ENCODE results near the gene HGS.

HGS gene

GRCh38 chr17:81710514-81711308 lies 26.9 kb downstream of the HGS start:
- H3K4me3 ChIP-seq (ENCODE audit: low read length), result peak overlapping the region; percentile 27
- no peak for DNase-seq (ENCODE audit: low read depth)
- TF ChIP-seq CTCF (conservative IDR thresholded peaks at IDR 0.05; ENCODE audit: low read depth, low read length), result no peak

GRCh38 chr17:81711814-81712467 lies 28.1 kb downstream of the HGS start, which contains the start of gene SLC25A10:
Gene SLC25A10, plus strand, starts transcription at chr17:81712284. Its CDS starts 143 bp downstream, at chr17:81712427.
- no peak for DNase-seq (ENCODE audit: low read depth)
- no peak for TF ChIP-seq CTCF (conservative IDR thresholded peaks at IDR 0.05; ENCODE audit: low read depth, low read length)
- peak within 1 kb of the TSS; percentile 62 for H3K4me3 ChIP-seq (ENCODE audit: low read length)

- no peak for DNase-seq (ENCODE audit: low read depth)
- peak overlapping the region; percentile 62 for H3K4me3 ChIP-seq (ENCODE audit: low read length)
- peak; percentile 19 for TF ChIP-seq CTCF (conservative IDR thresholded peaks at IDR 0.05; ENCODE audit: low read depth, low read length)
Measured at GRCh38 chr17:81712468-81713003, 28.7 kb downstream of the HGS start.

GRCh38 chr17:81713004-81713555 lies 29.3 kb downstream of the HGS start:
- DNase-seq (ENCODE audit: low read depth), result no peak
- TF ChIP-seq CTCF (conservative IDR thresholded peaks at IDR 0.05; ENCODE audit: low read depth, low read length), result no peak
- H3K4me3 ChIP-seq (ENCODE audit: low read length), result peak overlapping the region; percentile 62

DNA sequence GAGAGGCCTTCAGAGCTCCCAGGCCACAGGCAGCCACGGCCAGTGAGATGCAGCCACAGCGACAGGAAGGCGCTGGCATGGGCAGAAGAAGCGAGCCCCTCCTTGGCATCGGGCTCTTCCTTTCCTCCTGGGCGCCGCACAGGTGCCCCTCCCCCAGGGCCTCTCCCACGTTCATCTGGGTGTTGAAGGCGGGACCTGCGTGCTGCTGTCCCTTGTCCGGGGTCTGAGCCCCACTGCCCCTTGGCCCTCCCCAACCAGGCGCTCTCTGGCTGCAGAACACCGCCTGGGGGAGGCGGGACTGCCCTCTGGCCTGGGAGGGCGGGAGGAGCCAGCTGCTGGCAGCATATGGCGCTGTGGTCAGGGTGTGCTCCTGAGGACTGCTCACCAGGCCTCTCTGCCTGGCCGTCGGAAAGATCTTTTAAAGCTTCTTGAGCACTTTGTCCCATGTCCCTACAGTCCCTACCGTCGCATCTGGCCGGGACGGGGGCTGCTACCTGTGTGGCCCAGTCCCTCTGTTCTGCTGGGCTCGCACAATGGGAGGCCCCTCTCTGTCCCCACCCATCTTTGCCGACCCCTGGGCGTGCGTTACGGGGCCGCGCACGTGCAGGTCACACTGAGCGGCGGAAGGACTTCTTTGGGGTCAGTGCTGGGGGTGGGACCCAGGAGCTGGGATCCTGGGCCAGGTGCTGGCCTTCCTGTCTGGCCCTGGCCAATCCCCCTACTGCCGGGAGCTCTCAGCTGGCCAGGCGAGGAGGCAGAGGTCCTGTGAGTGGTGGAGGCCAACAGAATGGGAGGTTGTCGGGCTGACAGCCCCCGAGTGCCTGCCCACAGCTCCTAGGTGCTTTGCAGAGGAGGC lies 30.0 kb downstream of the HGS start:
- DNase-seq (ENCODE audit: low read depth), result no peak
- TF ChIP-seq CTCF (conservative IDR thresholded peaks at IDR 0.05; ENCODE audit: low read depth, low read length), result no peak
- H3K4me3 ChIP-seq (ENCODE audit: low read length), result peak overlapping the region; percentile 62

DNA sequence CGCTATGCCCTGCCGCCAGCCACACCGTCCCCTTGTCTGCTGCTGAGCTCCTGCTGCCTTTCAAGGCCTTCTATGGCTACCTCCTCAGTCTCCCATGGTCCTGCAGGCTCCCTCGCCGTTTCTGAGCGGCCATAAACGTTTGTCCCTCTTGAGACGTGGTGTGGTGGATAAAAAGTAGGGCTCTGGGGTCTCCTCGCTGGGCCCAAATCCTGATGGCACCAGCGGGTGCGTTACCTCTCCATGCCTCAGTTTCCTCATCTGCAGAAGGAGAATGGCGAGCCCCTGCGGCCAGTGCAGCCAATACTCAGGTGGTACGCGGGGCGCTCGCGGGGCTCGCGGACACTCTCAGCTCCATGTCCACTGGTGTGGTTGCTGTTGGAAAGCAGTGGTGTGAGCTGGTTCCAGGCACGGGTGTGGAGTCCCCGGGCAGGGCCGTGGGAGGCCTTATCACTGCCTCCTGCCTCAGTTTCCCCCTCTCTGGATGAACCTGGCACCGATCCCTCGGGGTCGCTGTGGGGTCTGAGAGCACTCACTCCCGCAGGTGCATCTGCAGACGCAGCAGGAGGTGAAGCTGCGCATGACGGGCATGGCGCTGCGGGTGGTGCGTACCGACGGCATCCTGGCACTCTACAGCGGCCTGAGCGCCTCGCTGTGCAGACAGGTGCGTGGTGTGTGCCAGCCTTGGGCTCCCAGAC lies 30.7 kb downstream of the HGS start:
- H3K4me3 ChIP-seq (ENCODE audit: low read length), result peak overlapping the region; percentile 62
- TF ChIP-seq CTCF (conservative IDR thresholded peaks at IDR 0.05; ENCODE audit: low read depth, low read length), result no peak
- DNase-seq (ENCODE audit: low read depth), result no peak

Measured in retinal pigment epithelial cell (primary cell).